ENCODE measurements around the gene PECR.

The PECR gene

GRCh38 chr2:216069028-216069427, 12.6 kb downstream of the PECR start:
- DNase-seq: no peak

- DNase-seq: no peak
Measured at GRCh38 chr2:216066230-216066629, 15.4 kb downstream of the PECR start.

GRCh38 chr2:216064665-216065064, 16.9 kb downstream of the PECR start:
- no peak for DNase-seq

- no peak for DNase-seq
Measured at GRCh38 chr2:216064014-216064630, 17.5 kb downstream of the PECR start.

- no peak for DNase-seq
Measured at GRCh38 chr2:216059233-216059834, 22.3 kb downstream of the PECR start.

GRCh38 chr2:216057688-216058193, 23.9 kb downstream of the PECR start:
- DNase-seq: peak; percentile 39

- DNase-seq: no peak
Measured at GRCh38 chr2:216056739-216057138, 24.9 kb downstream of the PECR start.

- DNase-seq: no peak
Measured at GRCh38 chr2:216055680-216056079, 25.9 kb downstream of the PECR start.

- no peak for DNase-seq
Measured at GRCh38 chr2:216052420-216052819, 29.2 kb downstream of the PECR start.

GRCh38 chr2:216051350-216051749, 30.3 kb downstream of the PECR start:
- DNase-seq: no peak

GRCh38 chr2:216049452-216049851, 32.2 kb downstream of the PECR start:
- DNase-seq: no peak

- no peak for DNase-seq
Measured at GRCh38 chr2:216047397-216047796, 34.2 kb downstream of the PECR start.

GRCh38 chr2:216044883-216045486, 36.6 kb downstream of the PECR start:
- DNase-seq: no peak

- no peak for DNase-seq
Measured at GRCh38 chr2:216043949-216044348, 37.7 kb downstream of the PECR start.

GRCh38 chr2:216041438-216041837, 40.2 kb downstream of the PECR start:
- DNase-seq: no peak

GRCh38 chr2:216039918-216040317, 41.7 kb downstream of the PECR start:
- DNase-seq: no peak

GRCh38 chr2:216034065-216034464, 47.5 kb downstream of the PECR start:
- peak; percentile 66 for DNase-seq

GRCh38 chr2:216033403-216033802, 48.2 kb downstream of the PECR start:
- no peak for DNase-seq

- no peak for DNase-seq
Measured at GRCh38 chr2:216031960-216032689, 49.5 kb downstream of the PECR start.

- DNase-seq: no peak
Measured at GRCh38 chr2:216030216-216030615, 51.4 kb downstream of the PECR start.

GRCh38 chr2:216029416-216030129, 52.0 kb downstream of the PECR start:
- DNase-seq: no peak

GRCh38 chr2:216024779-216025336, 56.8 kb downstream of the PECR start:
- no peak for DNase-seq
